HepG2 (cell line): ENCODE results near the gene HOXA4. TPM values are rescaled to one million over a fixed set of nuclear protein-coding genes. Genes with fewer than 3 reads are reported as not detected.

Experiments used
- FOXA1 ChIP-seq, 2 experiments: fragments of 450-650 bp in 1 of 2; sonication (generic) in 1 of 2; formaldehyde crosslinking in 1 of 2; IDR thresholded peaks; 2 replicates each; pipeline versions ENCODE4 v1.4.0 to v1.6.1; 2016 to 2020; ENCODE audit warnings: missing genetic modification reagents in 1 of 2
- GABPA ChIP-seq, 2 experiments: IDR thresholded peaks; 2 replicates each; pipeline ENCODE4 v1.6.1; 2011 to 2016; ENCODE audit warnings: low read depth in 2 of 2, low read length in 1 of 2, missing biosample characterization in 1 of 2, missing genetic modification characterization in 1 of 2
- HOXD1 ChIP-seq: sonication (generic); formaldehyde crosslinking; IDR thresholded peaks from 2 replicates; pipeline ENCODE4 v1.5.0; 2020; ENCODE audit warnings: missing genetic modification reagents
- KDM4B ChIP-seq: sonication (generic); formaldehyde crosslinking; IDR thresholded peaks from 2 replicates; pipeline ENCODE4 v1.4.0; 2020; ENCODE audit warnings: missing genetic modification reagents
- MTF2 ChIP-seq: sonication (generic); formaldehyde crosslinking; IDR thresholded peaks from 2 replicates; pipeline ENCODE4 v1.5.0; 2020; ENCODE audit warnings: missing genetic modification reagents, borderline replicate concordance
- NAIF1 ChIP-seq: sonication (generic); formaldehyde crosslinking; IDR thresholded peaks from 2 replicates; pipeline ENCODE4 v1.5.0; 2020; ENCODE audit warnings: mild to moderate bottlenecking, missing genetic modification reagents, borderline replicate concordance
- NR2F2 ChIP-seq: IDR thresholded peaks from 2 replicates; pipeline ENCODE4 v1.6.1; 2012; ENCODE audit warnings: low read depth, inconsistent platforms, borderline replicate concordance
- POLR2AphosphoS5 ChIP-seq: IDR thresholded peaks from 2 replicates; pipeline ENCODE4 v1.6.1; 2012; ENCODE audit warnings: low read depth, low read length
- RXRA ChIP-seq: sonication (generic); formaldehyde crosslinking; IDR thresholded peaks from 2 replicates; pipeline ENCODE4 v1.5.1; 2020; ENCODE audit warnings: missing genetic modification reagents
- SIN3A ChIP-seq: IDR thresholded peaks from 2 replicates; pipeline ENCODE4 v1.6.1; 2011; ENCODE audit warnings: low read depth, mild to moderate bottlenecking, control low read depth, low read length, borderline replicate concordance
- SP4 ChIP-seq: sonication (generic); formaldehyde crosslinking; IDR thresholded peaks from 2 replicates; pipeline ENCODE4 v1.8.1; 2023; ENCODE audit warnings: mild to moderate bottlenecking, missing genetic modification reagents
- TGIF2 ChIP-seq: IDR thresholded peaks from 2 replicates; pipeline ENCODE4 v1.6.1; 2016; ENCODE audit warnings: control low read depth, missing compliant biosample characterization
- ZFY ChIP-seq: sonication (generic); formaldehyde crosslinking; IDR thresholded peaks from 2 replicates; pipeline ENCODE4 v1.4.0; 2020; ENCODE audit warnings: missing genetic modification reagents
- ZNF781 ChIP-seq: sonication (generic); formaldehyde crosslinking; IDR thresholded peaks from 2 replicates; pipeline ENCODE4 v1.5.1; 2020; ENCODE audit warnings: borderline replicate concordance, mild to moderate bottlenecking, missing genetic modification reagents; ENCODE audit errors: not compliant biosample characterization
- polyA plus RNA-seq, 8 experiments: library from polyadenylated mRNA; depleted of rRNA in 3 of 8; stranded (reverse) in 7 of 8; unstranded in 1 of 8; fragments of >200 nt; fragmentation: Illumina TruSeq in 4 of 8; extraction: Trizol in 4 of 8; gene quantifications; 2 replicates each; pipeline versions ENCODE4 v1.2.1 to v1.2.3, GENCODE V29; 2011 to 2016; ENCODE audit warnings: low read depth in 4 of 8, missing spikeins in 1 of 8, mixed read lengths in 1 of 8; ENCODE audit not compliant: insufficient read depth in 1 of 8
- total RNA-seq, 5 experiments: library from RNA; depleted of rRNA; stranded (reverse); fragments of >200 nt; fragmentation: Illumina TruSeq; extraction: Trizol; gene quantifications; 2 replicates each; pipeline ENCODE4 v1.2.3, GENCODE V29; 2016; ENCODE audit warnings: low read depth in 1 of 5
- TF ChIP-seq, protein P1 (sequence below): sonication (generic); formaldehyde crosslinking; IDR thresholded peaks from 2 replicates; pipeline ENCODE4 v1.4.0; 2020; ENCODE audit warnings: mild to moderate bottlenecking, missing genetic modification reagents
- TF ChIP-seq, protein P2 (sequence below): sonication (generic); formaldehyde crosslinking; IDR thresholded peaks from 2 replicates; pipeline ENCODE4 v1.4.0; 2020; ENCODE audit warnings: mild to moderate bottlenecking, missing genetic modification reagents
- TF ChIP-seq, protein P3 (sequence below): sonication (generic); formaldehyde crosslinking; IDR thresholded peaks from 2 replicates; pipeline ENCODE4 v1.4.0; 2020; ENCODE audit warnings: missing genetic modification reagents
- TF ChIP-seq, protein P4 (sequence below): sonication (generic); formaldehyde crosslinking; IDR thresholded peaks from 2 replicates; pipeline ENCODE4 v1.8.0; 2022; ENCODE audit warnings: missing genetic modification reagents, mild to moderate bottlenecking, inconsistent platforms, borderline replicate concordance

HOXA4 gene
- total and polyA plus RNA-seq, 2 of the 13 experiments (the other 11 are each of a cell fraction or from before 2014, with no cell fraction given) = 2.4 to 5.4 TPM

DNA sequence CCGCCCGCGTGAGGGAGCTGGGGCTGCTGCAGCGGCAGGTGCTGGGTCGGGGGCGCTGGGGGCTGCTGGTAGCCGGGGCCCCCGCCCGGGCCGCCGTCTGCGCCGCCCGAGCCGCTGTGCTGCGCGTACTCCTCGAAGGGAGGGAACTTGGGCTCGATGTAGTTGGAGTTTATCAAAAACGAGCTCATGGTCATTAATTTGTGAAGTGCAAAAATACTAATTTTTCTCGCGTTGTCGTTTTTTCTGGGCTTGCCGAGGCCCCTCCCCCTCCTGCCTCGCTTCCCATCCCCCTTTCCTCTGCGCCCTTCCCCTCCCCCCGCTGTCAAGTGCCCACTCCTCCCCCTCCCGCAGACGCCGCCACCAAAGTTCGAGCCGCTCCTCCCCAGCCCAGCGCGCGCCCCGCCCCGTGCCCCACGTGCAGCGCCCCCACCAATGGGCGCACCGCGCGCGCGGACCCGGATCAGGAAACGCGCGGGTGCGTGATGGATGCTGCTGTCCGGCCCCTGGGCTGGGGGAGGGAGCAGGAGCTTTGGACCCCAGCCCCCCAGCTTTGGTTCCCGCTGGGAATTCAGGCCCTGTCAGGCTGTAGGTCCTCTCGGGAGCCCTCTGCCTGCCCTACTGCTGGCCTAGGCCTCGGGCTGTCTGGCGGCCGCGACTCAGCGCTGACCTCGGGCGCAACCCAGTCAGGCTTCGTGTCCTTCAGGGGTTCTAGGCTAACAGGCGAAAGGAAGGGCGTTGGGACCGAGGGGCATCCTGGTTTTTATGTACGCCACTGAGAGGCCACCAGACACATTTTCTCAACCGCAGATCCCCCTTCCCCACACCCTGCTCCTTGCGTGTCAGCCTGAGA is at the start of gene HOXA4 (continued):
- TF ChIP-seq, protein P1, sequence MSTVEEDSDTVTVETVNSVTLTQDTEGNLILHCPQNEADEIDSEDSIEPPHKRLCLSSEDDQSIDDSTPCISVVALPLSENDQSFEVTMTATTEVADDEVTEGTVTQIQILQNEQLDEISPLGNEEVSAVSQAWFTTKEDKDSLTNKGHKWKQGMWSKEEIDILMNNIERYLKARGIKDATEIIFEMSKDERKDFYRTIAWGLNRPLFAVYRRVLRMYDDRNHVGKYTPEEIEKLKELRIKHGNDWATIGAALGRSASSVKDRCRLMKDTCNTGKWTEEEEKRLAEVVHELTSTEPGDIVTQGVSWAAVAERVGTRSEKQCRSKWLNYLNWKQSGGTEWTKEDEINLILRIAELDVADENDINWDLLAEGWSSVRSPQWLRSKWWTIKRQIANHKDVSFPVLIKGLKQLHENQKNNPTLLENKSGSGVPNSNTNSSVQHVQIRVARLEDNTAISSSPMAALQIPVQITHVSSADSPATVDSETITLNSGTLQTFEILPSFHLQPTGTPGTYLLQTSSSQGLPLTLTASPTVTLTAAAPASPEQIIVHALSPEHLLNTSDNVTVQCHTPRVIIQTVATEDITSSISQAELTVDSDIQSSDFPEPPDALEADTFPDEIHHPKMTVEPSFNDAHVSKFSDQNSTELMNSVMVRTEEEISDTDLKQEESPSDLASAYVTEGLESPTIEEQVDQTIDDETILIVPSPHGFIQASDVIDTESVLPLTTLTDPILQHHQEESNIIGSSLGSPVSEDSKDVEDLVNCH (CRISPR knock-in tag) = peak; percentile 67; the same call in 1 of the 2 replicates
- TF ChIP-seq, protein P2, sequence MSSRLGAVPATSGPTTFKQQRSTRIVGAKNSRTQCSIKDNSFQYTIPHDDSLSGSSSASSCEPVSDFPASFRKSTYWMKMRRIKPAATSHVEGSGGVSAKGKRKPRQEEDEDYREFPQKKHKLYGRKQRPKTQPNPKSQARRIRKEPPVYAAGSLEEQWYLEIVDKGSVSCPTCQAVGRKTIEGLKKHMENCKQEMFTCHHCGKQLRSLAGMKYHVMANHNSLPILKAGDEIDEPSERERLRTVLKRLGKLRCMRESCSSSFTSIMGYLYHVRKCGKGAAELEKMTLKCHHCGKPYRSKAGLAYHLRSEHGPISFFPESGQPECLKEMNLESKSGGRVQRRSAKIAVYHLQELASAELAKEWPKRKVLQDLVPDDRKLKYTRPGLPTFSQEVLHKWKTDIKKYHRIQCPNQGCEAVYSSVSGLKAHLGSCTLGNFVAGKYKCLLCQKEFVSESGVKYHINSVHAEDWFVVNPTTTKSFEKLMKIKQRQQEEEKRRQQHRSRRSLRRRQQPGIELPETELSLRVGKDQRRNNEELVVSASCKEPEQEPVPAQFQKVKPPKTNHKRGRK (CRISPR knock-in tag) = no peak
- TF ChIP-seq POLR2AphosphoS5 (peak; percentile 51), SP4 (peak; percentile 49; the same call in 1 of the 2 replicates), ZFY (peak; percentile 74), SIN3A (no peak), KDM4B (CRISPR knock-in tag) (no peak), HOXD1 (CRISPR knock-in tag) (no peak), TGIF2 (CRISPR knock-in tag) (peak; percentile 26; the same call in 1 of the 2 replicates), RXRA (CRISPR knock-in tag) (peak; percentile 75), GABPA (IDR thresholded peaks at IDR 0.05; ENCODE audit: low read depth, low read length) (peak; percentile 62), GABPA (CRISPR knock-in tag; IDR thresholded peaks at IDR 0.05; ENCODE audit: low read depth) (peak; percentile 66; the same call in 1 of the 2 replicates), NAIF1 (no peak), NR2F2 (no peak; the same call in 1 of the 2 replicates), MTF2 (CRISPR knock-in tag) (no peak), FOXA1 (IDR thresholded peaks at IDR 0.05) (no peak), FOXA1 (CRISPR knock-in tag; IDR thresholded peaks at IDR 0.05) (no peak), ZNF781 (CRISPR knock-in tag) (no peak)
- TF ChIP-seq, protein P3, sequence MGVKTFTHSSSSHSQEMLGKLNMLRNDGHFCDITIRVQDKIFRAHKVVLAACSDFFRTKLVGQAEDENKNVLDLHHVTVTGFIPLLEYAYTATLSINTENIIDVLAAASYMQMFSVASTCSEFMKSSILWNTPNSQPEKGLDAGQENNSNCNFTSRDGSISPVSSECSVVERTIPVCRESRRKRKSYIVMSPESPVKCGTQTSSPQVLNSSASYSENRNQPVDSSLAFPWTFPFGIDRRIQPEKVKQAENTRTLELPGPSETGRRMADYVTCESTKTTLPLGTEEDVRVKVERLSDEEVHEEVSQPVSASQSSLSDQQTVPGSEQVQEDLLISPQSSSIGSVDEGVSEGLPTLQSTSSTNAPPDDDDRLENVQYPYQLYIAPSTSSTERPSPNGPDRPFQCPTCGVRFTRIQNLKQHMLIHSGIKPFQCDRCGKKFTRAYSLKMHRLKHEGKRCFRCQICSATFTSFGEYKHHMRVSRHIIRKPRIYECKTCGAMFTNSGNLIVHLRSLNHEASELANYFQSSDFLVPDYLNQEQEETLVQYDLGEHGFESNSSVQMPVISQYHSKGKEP (CRISPR knock-in tag) = no peak
- TF ChIP-seq, protein P4, sequence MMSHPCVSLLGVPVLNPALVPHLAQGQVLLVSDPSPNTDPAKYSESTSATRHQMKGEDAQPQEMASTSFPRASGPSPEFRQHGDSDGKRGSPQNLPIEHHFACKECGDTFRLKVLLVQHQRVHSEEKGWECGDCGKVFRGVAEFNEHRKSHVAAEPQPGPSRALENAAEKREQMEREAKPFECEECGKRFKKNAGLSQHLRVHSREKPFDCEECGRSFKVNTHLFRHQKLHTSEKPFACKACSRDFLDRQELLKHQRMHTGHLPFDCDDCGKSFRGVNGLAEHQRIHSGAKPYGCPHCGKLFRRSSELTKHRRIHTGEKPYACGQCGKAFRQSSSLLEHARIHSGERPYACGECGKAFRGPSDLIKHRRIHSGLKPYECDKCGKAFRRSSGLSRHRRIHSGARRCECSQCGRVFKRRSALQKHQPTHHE (CRISPR knock-in tag) = no peak; the same call in 1 of the 2 replicates
